GM10847 (cell line): ENCODE measurements around the gene GNAL.

ENCODE experiments used
- POLR2A ChIP-seq: IDR thresholded peaks from 2 replicates; pipeline ENCODE4 v1.6.1; 2011; ENCODE audit not compliant: insufficient read length; ENCODE audit errors: extremely low read depth

Gene GNAL

DNA sequence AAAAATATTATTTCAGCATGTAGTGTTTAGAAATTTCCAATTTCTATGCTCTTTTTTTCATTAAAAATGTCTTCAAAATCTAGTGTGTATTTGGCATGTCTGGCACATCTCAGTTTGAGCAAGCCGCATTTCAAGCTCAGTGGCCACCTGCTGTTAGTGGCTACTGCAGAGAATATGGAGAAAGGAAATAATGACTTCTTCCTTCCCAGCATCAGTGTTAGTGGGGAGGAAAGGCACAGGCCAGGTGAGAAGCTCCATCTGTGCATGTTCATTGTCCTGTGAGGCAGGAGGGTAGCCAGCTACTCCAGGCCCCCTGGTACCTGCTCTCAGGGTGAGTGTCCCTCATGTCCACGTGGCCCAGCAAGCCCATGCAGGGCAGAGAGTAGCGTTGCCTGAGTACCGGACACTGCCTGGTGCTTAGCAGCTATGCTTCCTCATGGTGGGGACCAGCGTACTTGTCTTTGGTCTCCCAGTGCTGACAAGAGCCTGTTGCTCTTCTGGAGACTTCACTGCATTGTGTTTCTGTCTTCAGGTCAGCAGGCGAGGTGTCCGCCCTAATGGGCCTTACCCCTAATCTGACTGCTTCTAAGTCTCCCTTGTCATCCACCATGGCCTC, 94.8 kb downstream of the GNAL start:
- no peak for TF ChIP-seq POLR2A

DNA sequence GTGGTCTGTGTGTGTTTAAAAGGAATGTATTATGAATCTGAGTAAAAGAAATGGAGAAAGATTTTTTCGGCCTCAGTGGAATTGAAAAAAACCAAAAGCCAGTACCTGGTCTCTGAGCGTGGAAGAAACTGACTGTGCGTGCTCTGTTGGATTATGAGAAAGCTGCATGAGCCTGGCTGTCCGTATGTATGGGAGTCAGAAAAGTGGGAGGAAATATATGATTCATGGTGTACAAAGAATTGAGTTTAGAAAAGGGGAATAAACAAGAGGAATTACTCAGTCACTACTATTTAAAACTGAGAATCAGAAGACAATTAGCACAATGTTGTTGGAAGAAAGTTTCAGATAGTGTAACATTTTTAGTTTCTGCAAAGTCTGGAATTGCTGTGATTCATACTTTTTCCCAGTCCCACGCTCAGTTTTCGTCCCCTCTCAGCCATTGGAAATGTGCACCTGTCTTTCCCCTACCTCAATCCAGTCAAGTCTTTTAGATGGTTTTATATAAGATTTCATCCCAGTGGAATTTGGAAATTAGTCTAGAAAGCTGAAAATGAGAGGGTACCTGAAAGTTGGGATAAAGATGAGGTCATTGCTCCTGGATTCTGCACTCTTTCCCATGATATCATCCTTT, 95.7 kb downstream of the GNAL start:
- TF ChIP-seq POLR2A = no peak

DNA sequence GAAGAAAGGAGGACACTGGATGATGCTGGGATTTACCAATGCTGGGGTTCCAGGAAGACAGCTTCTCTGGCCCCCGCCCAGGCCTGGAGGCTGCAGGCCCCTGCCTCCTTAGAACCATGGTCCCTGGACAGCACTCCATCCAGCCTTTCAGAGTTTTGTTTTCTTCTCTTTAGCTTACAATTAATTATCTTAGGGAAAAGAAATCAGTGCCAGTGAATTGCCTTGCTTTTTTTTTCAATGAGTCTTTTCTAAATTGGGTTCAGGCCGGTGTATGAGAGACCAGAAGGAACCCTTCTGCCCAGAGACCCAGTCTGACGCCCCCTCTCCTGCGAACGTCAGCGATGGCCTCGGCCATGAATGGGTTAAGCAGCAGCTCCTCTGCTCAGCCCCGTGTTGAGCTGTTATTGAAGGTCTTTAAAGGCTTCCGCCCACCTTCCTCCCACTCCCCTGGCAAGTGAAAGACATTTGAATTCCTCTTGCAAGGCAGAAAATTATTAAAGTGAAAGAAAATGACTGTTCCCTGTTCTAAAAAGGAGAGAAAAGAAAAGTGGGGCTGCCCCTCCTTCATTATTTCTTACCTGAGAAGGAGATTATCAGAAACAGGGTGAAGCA, 96.5 kb downstream of the GNAL start:
- TF ChIP-seq POLR2A = no peak

DNA sequence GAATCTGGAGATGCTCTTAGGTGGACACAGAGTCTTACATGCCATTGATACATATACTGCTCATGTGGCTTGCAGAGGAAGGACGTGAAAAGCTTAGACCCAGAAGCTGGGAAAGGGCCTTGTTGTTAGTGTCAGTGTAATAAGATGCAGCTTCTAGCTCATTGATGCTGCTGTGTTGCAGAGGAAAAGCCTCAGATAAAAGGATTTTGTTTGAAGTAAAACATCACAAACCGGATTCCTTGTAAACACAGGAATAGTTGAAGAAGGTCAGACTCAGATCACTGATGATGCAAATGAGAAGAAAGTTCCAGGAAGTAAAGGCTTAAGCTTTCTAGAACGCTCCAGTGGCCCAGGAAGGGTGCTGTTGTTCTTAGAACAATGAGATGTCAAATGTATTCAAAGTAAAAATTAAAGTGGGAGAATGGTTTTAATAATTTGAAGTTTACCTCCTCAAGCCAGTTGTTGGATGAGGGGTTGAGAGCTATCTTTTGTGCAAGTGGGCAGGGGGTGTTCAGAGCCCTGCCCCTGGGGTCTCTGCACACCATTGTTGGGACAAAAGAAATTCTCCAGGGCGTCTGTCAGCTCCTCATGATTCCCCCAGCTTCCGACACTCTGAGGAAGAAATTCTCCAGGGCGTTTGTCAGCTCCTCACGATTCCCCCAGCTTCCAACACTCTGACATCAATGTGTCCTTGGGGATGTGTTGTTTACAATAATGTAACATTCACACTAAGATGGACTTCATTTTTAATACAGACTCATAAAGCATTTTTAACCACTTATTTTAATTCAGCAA, 100.8 kb downstream of the GNAL start:
- TF ChIP-seq POLR2A = no peak

DNA sequence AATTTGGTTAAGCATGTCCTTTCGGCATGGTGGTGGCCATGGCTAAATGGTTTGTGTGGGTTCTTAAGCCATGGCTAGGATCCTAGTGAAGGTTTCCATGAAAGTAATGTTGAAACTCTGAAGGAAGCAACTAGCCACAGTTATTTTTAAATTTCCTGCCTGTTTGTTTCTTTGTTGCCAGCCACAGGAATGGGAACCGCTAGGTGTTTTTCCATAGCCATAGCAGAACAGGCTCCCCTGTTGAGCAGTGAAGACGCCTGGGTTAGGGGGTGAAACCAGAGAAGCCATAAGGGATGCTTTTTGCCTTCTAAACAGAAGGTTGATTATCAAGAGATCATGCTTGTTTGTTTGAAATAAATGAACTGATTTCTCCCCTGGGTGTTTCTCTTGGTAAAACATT, 102.1 kb downstream of the GNAL start:
- TF ChIP-seq POLR2A = no peak

- TF ChIP-seq POLR2A = no peak
Observed at GRCh38 chr18:11792632-11793031, 103.6 kb downstream of the GNAL start.

DNA sequence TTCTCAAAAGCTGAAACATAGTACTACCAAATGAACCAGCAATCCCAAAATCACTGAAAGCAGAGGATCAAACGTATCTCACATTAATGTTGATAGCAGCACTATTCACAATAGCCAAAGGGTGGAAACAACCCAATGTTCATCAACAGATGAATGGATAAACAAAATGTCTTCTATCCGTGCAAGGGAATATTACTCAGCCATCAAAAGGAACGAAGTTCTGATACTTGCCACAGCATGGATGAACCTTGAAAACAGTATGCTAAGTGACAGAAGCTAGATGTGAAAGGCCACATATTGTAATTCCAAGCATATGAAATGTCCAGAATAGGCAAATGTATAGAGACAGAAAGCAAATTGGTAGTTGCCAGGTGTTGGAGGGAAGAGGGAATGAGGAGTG, 105.1 kb downstream of the GNAL start:
- TF ChIP-seq POLR2A = no peak

- no peak for TF ChIP-seq POLR2A
Observed at GRCh38 chr18:11795916-11796315, 106.9 kb downstream of the GNAL start.

GRCh38 chr18:11798271-11798670, 109.2 kb downstream of the GNAL start:
- no peak for TF ChIP-seq POLR2A

DNA sequence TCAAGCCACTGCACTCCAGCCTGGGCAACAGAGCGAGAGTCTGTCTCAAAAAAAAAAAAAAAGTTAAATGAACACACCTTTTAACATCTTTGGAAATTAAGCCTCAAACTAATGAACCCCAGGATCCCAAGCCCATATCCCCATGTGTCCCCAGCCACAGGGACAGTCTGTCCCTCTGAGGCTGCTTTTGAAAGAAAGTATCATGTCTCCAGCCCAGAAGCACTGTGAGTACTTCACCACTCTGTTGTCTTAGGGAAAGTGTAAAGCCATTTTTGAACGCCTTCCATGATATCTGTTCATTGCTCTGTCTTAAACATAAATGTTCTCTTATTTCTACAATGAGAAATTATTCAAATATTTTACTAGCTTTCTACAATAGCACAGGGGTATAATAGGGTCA, 110.0 kb downstream of the GNAL start:
- TF ChIP-seq POLR2A = no peak

DNA sequence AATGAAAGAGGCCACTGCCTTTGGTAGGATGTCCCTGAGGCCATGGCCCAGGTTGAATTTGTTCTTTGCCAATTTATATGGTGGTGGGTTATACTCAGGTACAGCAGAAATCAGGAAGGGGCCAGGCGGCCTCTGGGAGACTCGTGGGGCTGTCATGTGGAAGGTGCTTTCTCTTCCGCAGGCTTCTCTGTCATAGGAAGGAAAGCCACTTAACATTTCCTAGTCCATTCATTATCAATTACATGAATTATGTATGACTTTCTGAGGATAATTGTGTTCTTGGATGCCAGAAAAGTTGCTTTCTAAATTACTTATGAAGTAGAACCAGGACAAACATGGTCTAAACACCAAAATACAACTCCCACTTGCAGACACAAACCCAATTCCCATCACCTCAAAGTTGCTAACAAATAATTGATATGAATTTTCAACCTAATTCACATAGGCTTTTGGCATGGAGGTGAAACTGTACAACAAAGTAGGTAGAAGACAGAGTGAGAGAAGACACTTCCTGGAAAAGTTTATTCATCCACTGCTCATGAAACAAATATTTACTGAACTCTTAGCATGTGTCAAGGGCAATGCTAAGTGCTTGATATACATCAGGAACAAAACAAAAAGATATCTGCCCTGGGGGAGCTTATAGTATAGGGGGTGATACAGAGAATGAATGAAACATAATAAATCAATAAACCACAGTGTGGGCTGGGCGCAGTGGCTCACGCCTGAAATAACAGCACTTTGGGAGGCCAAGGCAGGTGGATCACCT, 111.7 kb downstream of the GNAL start:
- TF ChIP-seq POLR2A = no peak

GRCh38 chr18:11801573-11801972, 112.5 kb downstream of the GNAL start:
- no peak for TF ChIP-seq POLR2A

GRCh38 chr18:11802158-11802557, 113.1 kb downstream of the GNAL start:
- no peak for TF ChIP-seq POLR2A

DNA sequence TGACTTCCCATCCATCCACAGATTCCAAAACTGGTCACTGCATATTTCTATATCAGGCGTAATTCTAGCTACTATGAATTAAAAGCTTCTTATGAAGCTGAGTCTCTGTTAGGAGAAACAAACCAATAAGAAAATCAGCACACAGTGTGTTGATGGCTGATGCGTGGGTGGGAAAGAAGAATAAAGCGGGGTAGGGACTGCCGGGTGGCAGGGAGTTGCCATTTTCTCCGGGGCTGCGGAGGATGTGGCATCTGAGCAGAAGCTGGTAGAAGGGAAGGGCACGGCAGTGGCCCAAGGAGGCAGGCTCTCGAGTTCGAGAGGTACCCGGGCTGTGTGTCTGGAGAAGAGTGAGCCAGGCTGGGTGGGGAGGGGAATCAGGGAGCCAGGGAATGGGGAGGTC, 113.5 kb downstream of the GNAL start:
- TF ChIP-seq POLR2A = no peak

GRCh38 chr18:11807233-11807632, 118.2 kb downstream of the GNAL start:
- TF ChIP-seq POLR2A = no peak
